ENCODE data around the gene ANLN.

Gene ANLN

DNA sequence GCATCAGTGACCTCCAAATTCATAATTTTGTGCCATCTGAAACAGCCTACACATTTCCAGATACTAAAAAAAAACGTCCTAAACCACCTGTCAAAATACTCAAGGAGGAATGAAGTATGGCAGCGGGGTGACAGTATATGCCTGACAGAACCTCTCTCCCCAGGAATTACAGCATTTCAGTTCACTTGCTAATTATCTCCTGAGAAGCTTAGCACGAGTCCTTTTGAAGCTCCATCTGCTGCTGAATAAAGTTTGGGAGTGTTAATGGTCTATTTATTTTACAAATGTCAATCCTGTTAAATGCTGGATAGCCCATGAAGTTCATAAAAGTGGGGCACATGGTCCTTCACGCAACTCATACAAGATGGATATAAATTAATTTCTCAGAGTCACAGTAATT, 29.4 kb upstream of the ANLN start (continued):
- TF ChIP-seq SCRT2 (tag by site-specific recombination; IDR thresholded peaks at IDR 0.05): no peak
- TF ChIP-seq, protein P1, sequence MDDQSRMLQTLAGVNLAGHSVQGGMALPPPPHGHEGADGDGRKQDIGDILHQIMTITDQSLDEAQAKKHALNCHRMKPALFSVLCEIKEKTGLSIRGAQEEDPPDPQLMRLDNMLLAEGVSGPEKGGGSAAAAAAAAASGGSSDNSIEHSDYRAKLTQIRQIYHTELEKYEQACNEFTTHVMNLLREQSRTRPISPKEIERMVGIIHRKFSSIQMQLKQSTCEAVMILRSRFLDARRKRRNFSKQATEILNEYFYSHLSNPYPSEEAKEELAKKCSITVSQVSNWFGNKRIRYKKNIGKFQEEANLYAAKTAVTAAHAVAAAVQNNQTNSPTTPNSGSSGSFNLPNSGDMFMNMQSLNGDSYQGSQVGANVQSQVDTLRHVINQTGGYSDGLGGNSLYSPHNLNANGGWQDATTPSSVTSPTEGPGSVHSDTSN (CRISPR knock-in tag; IDR thresholded peaks at IDR 0.05): no peak
- no peak for TF ChIP-seq ZNF214 (tag by site-specific recombination; IDR thresholded peaks at IDR 0.05; ENCODE audit: borderline replicate concordance)
- TF ChIP-seq, protein P2, sequence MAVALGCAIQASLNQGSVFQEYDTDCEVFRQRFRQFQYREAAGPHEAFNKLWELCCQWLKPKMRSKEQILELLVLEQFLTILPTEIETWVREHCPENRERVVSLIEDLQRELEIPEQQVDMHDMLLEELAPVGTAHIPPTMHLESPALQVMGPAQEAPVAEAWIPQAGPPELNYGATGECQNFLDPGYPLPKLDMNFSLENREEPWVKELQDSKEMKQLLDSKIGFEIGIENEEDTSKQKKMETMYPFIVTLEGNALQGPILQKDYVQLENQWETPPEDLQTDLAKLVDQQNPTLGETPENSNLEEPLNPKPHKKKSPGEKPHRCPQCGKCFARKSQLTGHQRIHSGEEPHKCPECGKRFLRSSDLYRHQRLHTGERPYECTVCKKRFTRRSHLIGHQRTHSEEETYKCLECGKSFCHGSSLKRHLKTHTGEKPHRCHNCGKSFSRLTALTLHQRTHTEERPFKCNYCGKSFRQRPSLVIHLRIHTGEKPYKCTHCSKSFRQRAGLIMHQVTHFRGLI (tag by site-specific recombination; IDR thresholded peaks at IDR 0.05): no peak

DNA sequence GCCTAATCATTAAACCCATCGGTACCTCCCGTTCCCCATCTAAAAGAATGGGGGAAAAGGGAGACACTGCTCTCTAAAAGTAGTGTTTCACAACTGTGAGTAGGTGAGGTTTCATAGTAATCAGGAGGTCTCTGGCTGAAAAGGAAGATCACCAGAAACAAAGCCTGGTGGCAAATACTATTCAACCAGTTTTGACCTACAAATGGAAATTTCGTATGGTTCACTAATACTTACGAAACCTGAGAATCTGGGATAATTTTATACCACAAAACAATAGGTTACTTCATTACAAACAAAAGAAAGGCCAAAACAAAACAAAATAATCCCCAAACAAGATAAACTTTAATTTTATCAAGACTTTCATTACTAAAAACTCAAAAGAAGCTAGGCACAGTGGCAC, 28.4 kb upstream of the ANLN start:
- H3K27ac ChIP-seq (ENCODE audit: extremely low read depth, low read depth, low read length): no peak overlapping the region
- H3K4me3 ChIP-seq (ENCODE audit: low read depth, low read length): no peak overlapping the region
- ChIA-PET CTCF (interaction anchor here (0.5 kb wide), 1 partner anchor 11 kb away, joined by 3 read pairs; no protein-coding TSS in a partner anchor), POLR2A (interaction anchor here (1.1 kb wide), 1 partner anchor 29 kb away, joined by 3 read pairs; no protein-coding TSS in a partner anchor)
- no peaks in the 10 kb centered on the region for H3K9me3 ChIP-seq (ENCODE audit: control insufficient read depth, insufficient read depth, low read depth, low read length)
- 0 out of 2 replicates have a peak, but pooled peaks cover 4% of the 10 kb centered on the region for H3K4me1 ChIP-seq (ENCODE audit: control insufficient read depth, insufficient read depth, low read length)
- TF ChIP-seq GLI2 (tag by site-specific recombination; IDR thresholded peaks at IDR 0.05; ENCODE audit: borderline replicate concordance, low read depth): no peak
- TF ChIP-seq, protein P3, sequence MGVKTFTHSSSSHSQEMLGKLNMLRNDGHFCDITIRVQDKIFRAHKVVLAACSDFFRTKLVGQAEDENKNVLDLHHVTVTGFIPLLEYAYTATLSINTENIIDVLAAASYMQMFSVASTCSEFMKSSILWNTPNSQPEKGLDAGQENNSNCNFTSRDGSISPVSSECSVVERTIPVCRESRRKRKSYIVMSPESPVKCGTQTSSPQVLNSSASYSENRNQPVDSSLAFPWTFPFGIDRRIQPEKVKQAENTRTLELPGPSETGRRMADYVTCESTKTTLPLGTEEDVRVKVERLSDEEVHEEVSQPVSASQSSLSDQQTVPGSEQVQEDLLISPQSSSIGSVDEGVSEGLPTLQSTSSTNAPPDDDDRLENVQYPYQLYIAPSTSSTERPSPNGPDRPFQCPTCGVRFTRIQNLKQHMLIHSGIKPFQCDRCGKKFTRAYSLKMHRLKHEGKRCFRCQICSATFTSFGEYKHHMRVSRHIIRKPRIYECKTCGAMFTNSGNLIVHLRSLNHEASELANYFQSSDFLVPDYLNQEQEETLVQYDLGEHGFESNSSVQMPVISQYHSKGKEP (tag by site-specific recombination; IDR thresholded peaks at IDR 0.05): no peak
- no peak for TF ChIP-seq ZNF555 (tag by site-specific recombination; conservative IDR thresholded peaks at IDR 0.05)
- TF ChIP-seq ZNF391 (tag by site-specific recombination; IDR thresholded peaks at IDR 0.05; ENCODE audit: borderline replicate concordance, low read depth): no peak
- H3K36me3 ChIP-seq (ENCODE audit: control insufficient read depth in 2 of 2, insufficient read depth in 1 of 2, low read length in 2 of 2): peaks cover 0 to 3% of the 10 kb centered on the region in 2 experiments; a peak in 1 of 3 replicates

DNA sequence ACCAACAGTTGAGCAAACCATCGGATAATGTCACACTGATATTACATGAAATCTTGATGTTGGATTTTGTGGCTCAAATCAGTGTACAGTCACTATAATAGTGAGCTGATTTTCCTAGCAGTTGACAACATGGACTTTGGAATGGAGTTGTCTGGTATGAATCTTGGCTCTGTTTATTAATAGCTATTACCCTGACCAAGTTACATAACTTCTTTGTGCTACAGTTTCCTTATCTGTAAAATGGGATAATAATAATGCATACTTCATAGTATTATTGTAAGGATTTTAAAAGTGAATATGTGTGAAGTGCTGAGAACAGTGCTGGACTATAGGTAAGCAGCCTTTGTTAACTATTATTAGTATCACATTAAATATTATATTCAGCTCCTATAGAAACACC, 26.1 kb upstream of the ANLN start:
- TF ChIP-seq, protein P1 (CRISPR knock-in tag; IDR thresholded peaks at IDR 0.05): no peak
- TF ChIP-seq ZNF623 (tag by site-specific recombination; IDR thresholded peaks at IDR 0.05) (no peak), ZNF354C (tag by site-specific recombination; IDR thresholded peaks at IDR 0.05; ENCODE audit: borderline replicate concordance, low read depth) (no peak), ZNF426 (tag by site-specific recombination; IDR thresholded peaks at IDR 0.05) (no peak), ZNF140 (tag by site-specific recombination; IDR thresholded peaks at IDR 0.05) (no peak), KLF10 (tag by site-specific recombination; IDR thresholded peaks at IDR 0.05) (no peak), ZNF24 (tag by site-specific recombination; IDR thresholded peaks at IDR 0.05) (no peak)
- TF ChIP-seq, protein P2 (tag by site-specific recombination; IDR thresholded peaks at IDR 0.05): no peak
- CTCF ChIA-PET: interaction anchor here (0.6 to 0.9 kb wide), 3 partner anchors 45 to 235 kb away, joined by 3 to 5 read pairs (median 3); no protein-coding TSS in a partner anchor
- Histone ChIP-seq H3K4me3 (ENCODE audit: low read depth, low read length) (no peak overlapping the region), H3K4me1 (ENCODE audit: control insufficient read depth, insufficient read depth, low read length) (0 out of 2 replicates have a peak, but pooled peaks cover 4% of the 10 kb centered on the region), H3K27ac (ENCODE audit: extremely low read depth, low read depth, low read length) (no peak overlapping the region), H3K36me3 (ENCODE audit: control insufficient read depth in 2 of 2, insufficient read depth in 1 of 2, low read length in 2 of 2) (peaks cover 0 to 3% of the 10 kb centered on the region in 2 experiments; a peak in 1 of 3 replicates), H3K9me3 (ENCODE audit: control insufficient read depth, insufficient read depth, low read depth, low read length) (no peaks in the 10 kb centered on the region)
- POLR2A ChIA-PET: no interaction called here

All from HEK293 (cell line).